ENCODE measurements around the gene RLN3.

The RLN3 gene

DNA sequence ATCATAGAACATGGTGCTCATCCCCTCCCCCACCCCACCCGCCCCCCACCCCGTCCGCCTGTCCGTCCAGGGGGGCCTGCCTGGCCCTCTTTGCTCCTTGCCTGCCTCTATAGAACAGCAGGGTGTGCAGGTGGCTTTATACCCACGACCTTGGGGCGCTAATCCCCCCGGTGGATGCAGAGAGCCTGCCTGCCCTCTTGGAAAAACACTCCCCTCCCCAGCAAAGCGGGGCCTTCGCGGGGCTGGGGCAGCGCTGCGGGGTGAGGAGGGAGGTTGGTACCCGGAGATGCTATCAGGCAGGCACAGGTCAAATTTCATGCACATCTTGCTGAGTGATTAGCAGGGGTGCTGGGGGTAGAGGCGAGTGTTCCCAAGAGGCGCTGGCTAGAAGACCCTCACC is 43.8 kb upstream of the RLN3 start:
- no peaks in the 10 kb centered on the region for H3K27me3 ChIP-seq (replicated peaks; ENCODE audit: control insufficient read depth, insufficient read depth, low read length)
- TF ChIP-seq, protein P1, sequence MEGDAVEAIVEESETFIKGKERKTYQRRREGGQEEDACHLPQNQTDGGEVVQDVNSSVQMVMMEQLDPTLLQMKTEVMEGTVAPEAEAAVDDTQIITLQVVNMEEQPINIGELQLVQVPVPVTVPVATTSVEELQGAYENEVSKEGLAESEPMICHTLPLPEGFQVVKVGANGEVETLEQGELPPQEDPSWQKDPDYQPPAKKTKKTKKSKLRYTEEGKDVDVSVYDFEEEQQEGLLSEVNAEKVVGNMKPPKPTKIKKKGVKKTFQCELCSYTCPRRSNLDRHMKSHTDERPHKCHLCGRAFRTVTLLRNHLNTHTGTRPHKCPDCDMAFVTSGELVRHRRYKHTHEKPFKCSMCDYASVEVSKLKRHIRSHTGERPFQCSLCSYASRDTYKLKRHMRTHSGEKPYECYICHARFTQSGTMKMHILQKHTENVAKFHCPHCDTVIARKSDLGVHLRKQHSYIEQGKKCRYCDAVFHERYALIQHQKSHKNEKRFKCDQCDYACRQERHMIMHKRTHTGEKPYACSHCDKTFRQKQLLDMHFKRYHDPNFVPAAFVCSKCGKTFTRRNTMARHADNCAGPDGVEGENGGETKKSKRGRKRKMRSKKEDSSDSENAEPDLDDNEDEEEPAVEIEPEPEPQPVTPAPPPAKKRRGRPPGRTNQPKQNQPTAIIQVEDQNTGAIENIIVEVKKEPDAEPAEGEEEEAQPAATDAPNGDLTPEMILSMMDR (IDR thresholded peaks at IDR 0.05; ENCODE audit: insufficient read depth, low read length, poor library complexity, severe bottlenecking): no peak
- no peak for DNase-seq (ENCODE audit: extremely low read depth, insufficient read length)
- H3K4me3 ChIP-seq (replicated peaks; ENCODE audit: low read depth, low read length): no peak overlapping the region
- H3K36me3 ChIP-seq (ENCODE audit: control insufficient read depth, insufficient read depth, low read length): no peaks in the 10 kb centered on the region; the same call in 1 of the 2 replicates

DNA sequence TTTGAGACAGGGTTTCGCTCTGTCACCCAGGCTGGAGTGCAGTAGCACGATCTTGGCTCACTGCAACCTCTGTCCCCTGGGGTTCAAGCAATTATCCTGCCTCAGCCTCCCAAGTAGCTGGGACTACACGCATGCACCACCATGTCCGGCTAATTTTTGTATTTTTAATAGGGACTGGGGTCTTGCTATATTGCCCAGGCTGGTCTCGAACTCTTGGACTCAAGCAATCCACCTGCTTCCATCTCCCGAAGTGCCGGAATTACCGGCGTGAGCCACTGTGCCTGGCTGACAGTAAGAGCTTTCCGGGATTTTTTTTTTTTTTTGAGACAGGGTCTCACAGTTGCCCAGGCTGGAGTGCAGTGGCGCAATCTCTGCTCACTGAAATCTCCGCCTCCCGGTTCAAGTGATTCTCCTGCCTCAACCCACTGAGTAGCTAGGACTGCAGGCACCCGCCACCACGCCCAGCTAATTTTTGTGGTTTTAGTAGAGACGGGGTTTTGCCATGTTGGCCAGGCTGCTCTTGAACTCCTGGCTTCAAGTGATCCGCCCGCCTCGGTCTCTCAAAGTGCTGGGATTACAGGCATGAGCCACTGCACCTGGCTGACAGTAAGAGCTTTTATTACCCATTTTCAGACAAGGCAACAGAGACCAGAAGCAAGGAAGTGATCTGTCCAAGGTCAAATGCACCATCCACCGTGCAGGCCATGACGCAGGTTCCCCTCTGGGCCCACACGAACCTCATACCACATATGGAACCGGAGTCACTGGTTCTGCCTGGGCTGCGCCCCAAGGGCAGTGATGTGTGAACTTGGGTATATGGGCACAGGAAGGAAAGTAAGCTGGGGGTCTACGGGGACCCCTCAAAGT is 42.8 kb upstream of the RLN3 start:
- H3K27me3 ChIP-seq (replicated peaks; ENCODE audit: control insufficient read depth, insufficient read depth, low read length): no peaks in the 10 kb centered on the region
- TF ChIP-seq, protein P1 (IDR thresholded peaks at IDR 0.05; ENCODE audit: insufficient read depth, low read length, poor library complexity, severe bottlenecking): no peak
- no peaks in the 10 kb centered on the region; the same call in 1 of the 2 replicates for H3K36me3 ChIP-seq (ENCODE audit: control insufficient read depth, insufficient read depth, low read length)
- DNase-seq (ENCODE audit: extremely low read depth, insufficient read length): peak; percentile 66
- no peak overlapping the region for H3K4me3 ChIP-seq (replicated peaks; ENCODE audit: low read depth, low read length)

DNA sequence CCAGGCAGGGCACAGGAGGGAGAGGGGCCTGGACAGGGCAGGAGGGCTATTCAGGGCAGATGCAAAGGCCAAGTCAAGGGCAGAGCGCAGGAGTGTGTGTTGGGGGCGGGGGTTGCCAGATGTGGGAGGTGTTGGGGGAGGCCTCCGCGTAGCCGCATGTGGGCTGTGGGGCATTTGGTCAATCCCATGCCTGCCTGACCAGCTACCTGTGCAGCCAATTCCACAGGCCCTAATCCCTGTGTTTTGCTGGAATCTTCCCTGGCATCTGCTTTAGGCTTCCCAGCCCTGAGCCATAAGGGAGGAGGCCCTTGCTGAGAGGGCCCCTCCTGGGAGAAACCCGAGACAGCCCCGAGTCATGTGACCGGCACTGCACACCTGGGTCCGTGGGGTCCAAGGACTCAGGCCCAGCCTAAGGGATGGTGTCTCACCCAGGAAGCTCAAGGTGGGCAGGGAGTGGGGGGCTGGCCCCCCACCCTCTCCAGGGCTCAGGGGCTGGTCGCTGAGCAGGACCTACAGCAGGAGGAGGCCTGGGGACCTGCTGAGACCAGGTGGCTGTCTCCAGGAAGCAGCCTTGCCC is 42.1 kb upstream of the RLN3 start:
- Histone ChIP-seq H3K27me3 (replicated peaks; ENCODE audit: control insufficient read depth, insufficient read depth, low read length) (no peaks in the 10 kb centered on the region), H3K4me3 (replicated peaks; ENCODE audit: low read depth, low read length) (peak overlapping the region; percentile 21; the same call in 1 of the 2 replicates), H3K36me3 (ENCODE audit: control insufficient read depth, insufficient read depth, low read length) (no peaks in the 10 kb centered on the region; the same call in 1 of the 2 replicates)
- TF ChIP-seq, protein P1 (IDR thresholded peaks at IDR 0.05; ENCODE audit: insufficient read depth, low read length, poor library complexity, severe bottlenecking): no peak
- peak; percentile 67 for DNase-seq (ENCODE audit: extremely low read depth, insufficient read length)

DNA sequence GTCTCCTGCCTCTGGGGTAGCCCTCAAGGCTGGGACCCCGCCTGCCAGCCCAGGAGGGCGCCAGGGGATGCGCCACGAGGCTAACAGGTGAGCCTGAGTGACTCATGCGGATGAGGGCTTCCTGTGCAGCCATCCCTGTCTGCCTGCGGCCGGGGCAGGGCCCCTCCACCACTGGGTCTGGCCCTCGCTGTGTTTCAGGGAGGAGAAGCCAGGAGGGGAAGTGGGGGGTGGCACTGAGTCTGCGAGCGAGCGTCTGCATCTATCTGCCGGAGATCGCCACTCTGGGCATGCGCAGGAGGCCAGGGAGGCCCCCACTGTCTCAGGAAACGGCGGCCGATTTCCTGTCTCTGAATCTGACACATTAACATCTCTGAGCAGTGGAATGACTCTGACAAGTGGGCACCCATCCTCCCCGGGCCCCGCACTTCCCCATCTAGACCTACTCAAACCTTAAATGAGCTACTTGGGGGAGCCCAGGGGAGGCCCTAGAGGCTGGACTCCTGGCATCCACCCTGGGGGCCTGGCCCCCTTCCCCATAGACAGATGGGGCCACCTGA is 41.5 kb upstream of the RLN3 start:
- H3K4me3 ChIP-seq (replicated peaks; ENCODE audit: low read depth, low read length): peak overlapping the region; percentile 21; the same call in 1 of the 2 replicates
- TF ChIP-seq, protein P1 (IDR thresholded peaks at IDR 0.05; ENCODE audit: insufficient read depth, low read length, poor library complexity, severe bottlenecking): no peak

DNA sequence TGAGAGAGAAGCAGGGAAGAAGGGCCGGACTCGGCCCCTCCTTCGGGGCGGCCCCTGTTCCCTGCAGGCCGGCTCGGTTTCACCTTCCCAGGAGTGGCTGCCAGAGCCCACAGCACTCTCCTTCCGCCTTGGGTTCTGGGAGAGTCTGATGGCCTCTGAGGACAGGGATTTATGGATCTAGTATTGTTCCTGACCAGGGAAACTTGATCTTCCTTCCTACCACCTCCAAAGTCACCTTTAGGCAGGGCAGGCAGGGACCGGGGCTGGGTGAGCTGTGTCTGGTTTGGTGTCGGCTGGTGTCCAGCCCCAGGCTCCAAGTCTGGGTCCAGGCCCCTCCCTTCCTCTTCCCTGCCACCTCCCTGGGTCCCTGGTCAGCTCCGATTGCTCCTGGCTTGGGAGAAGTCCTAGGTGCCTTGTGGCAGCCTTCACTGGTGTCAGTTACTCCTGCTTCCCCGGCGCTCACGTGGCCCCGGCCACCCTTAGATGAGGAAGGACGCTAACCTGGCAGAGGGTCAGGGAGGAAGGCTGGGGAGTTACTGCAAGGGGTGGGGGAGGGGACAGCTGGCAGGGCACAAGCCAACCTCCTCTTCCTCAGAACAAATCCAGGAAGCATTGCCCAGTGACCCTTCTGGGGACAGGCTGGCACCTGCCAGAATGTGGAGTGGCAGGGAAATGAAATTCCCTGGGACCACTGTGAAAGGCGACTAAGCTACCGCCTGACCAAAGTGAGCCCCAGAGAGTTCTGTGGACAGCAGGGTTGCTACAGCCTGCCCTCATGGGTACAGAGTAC is 40.7 kb upstream of the RLN3 start:
- H3K36me3 ChIP-seq (ENCODE audit: control insufficient read depth, insufficient read depth, low read length): peaks cover 1% of the 10 kb centered on the region
- DNase-seq (ENCODE audit: extremely low read depth, insufficient read length): no peak
- H3K4me3 ChIP-seq (replicated peaks; ENCODE audit: low read depth, low read length): no peak overlapping the region
- TF ChIP-seq, protein P1 (IDR thresholded peaks at IDR 0.05; ENCODE audit: insufficient read depth, low read length, poor library complexity, severe bottlenecking): no peak
- no peaks in the 10 kb centered on the region for H3K27me3 ChIP-seq (replicated peaks; ENCODE audit: control insufficient read depth, insufficient read depth, low read length)

More for the DNA sequence above, 41.5 kb upstream of the RLN3 start:
- DNase-seq (ENCODE audit: extremely low read depth, insufficient read length): peak; percentile 97
- H3K27me3 ChIP-seq (replicated peaks; ENCODE audit: control insufficient read depth, insufficient read depth, low read length): no peaks in the 10 kb centered on the region
- H3K36me3 ChIP-seq (ENCODE audit: control insufficient read depth, insufficient read depth, low read length): no peaks in the 10 kb centered on the region; the same call in 1 of the 2 replicates

All from GM06990 (cell line).